ENCODE measurements around the gene RNF150.
"Not testable (repeated sequence)": the region's sequence is repeated elsewhere in the genome, so short reads cannot be mapped to it uniquely, and the experiment has no call there.

Gene RNF150

GRCh38 chr4:141133146-141133998 lies at the start of gene RNF150:
TSS of gene RNF150 (minus strand) at chr4:141133469.
- DNase-seq (ENCODE audit: low read depth in 2 of 2): peak; percentile 78 to 84

GRCh38 chr4:141180991-141181761 lies 47.9 kb upstream of the RNF150 start:
- DNase-seq (ENCODE audit: low read depth in 2 of 2): no peak

DNA sequence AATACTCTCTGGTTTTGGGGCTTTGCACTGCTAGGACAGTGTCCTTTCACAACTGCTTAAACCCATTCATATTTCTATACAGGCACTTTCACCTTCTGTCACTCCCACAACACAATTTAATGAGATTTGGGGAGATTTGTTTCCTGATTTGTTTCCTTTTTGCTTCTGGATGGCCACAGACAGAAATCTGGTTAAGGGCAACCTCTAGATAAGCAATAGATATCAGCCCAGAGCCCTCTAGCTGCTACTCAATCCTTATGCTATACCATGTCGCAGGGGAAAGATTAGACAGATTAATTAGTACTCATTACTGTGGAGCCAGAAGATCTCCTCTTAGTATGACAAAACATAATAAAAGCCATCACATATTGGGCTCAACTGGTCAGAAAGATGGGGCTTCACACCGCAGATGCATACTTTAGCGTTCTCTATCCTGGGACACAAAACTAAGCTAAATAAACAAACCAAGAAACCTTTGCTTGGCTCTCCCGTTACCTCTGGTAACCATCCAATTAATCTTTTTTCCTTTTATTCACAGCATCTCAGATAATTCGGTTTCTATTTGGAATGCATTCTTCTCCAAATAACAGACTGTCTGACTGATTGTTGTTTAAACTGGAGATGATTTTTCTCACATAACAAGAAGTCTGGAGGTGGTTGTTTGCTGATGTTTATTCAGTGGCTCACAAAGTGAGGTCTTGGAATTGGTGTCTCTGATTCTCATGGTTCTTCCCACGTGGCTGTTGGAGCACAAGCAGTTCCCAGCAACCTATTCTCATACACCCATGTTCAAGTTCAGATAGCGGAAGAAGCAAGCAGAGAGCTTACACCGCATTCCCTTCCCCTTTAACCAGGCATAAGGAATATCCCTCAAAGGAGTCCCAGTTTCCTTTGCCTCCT lies 46.5 kb upstream of the RNF150 start:
- DNase-seq (ENCODE audit: low read depth in 2 of 2): no peak

GRCh38 chr4:141177171-141177570 lies 43.9 kb upstream of the RNF150 start:
- DNase-seq (ENCODE audit: low read depth in 2 of 2): no peak

DNA sequence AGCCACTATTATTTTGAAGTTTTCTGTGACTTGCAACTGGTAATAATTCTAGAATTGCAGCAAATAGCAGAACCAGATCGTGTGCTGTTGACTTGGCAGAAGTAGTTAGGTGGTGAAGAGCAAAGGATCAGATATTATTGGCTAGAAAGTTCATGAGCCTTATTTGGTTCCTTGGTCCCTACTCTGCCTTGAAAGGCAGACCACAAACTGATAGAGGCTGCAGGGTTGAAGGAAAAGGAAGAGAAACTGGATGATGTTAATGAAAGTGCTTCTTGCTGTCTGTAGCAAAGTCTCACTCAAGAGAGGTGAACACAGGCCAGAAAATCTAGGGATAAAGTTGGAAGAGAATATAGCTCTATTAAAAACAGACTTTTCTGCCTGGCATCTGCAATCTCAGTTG lies 41.2 kb upstream of the RNF150 start:
- DNase-seq (ENCODE audit: low read depth in 2 of 2): no peak

DNA sequence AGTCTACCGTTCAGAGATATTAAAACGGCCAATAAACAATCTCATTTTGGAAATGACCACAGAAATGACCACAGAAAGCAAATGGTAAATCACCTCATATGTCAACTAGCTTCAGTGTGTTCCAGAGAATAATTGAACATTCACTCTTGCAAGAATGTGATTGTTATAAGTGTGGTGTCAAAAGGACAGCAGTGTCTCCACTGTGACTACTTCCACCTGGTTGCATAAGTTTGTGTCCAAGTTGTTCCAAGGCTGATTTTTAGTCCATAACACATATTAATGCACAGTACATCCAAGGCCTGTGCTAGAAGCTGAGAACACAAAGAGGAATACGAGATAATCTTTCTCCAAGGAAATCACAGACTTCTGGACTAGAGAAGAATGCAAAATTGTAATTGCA lies 37.4 kb upstream of the RNF150 start:
- no peak for DNase-seq (ENCODE audit: low read depth in 2 of 2)

DNA sequence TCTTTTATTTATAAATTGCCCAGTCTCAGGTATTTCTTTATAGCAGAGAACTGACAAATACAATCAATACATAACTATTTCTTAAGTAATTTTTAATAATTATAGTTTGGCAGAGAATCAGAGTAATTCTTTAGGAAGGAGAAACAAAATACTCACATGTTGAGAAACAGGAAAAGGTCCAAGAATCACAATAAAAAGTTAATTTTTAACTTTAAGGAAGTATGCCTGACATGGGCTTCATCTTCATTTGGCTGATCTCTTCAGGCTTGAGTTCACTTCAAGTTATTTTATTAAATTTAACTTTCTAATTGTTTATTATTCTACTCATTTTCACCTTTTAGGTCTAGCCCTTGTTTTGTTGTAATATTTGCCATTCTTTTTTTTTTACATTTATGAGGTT lies 36.1 kb upstream of the RNF150 start:
- no peak for DNase-seq (ENCODE audit: low read depth in 2 of 2)

DNA sequence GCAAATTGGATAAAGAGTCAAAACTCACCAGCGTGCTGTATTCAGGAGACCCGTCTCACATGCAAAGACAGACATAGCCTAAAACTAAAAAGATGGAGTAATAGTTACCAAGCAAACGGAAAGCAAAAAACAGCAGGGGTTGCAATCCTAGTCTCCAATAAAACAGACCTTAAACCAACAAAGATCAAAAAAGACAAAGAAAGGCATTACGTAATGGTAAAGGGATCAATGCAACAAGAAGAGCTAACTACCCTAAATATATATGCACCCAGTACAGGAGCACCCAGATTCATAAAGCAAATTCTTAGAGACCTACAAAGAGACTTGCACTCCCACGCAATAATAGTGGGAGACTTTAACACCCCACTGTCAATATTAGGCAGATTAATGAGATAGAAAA lies 31.7 kb upstream of the RNF150 start:
- not testable (repeated sequence) for DNase-seq (ENCODE audit: low read depth in 2 of 2)

DNA sequence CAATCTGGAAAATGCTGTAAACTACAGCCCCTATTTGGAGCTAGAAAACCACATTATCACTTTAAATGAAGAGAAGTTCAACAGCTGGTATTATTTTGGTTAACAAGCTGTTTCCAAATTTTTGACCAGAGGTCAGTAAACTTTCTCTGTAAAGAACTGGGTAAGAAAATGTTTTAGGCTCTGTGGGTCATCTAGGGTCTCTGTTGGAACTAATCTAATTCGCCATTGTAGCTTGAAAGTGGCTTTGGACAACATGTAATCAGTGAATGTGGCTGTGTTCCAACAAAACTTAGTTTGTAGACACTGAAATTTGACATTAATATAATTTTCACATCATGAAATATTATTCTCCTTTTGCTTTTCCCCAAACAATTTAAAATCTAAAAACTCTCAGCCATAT lies 25.8 kb upstream of the RNF150 start:
- no peak for DNase-seq (ENCODE audit: low read depth in 2 of 2)

GRCh38 chr4:141158219-141158618 lies 24.9 kb upstream of the RNF150 start:
- DNase-seq (ENCODE audit: low read depth in 2 of 2): peak; percentile 16 to 18

GRCh38 chr4:141155586-141155985 lies 22.3 kb upstream of the RNF150 start:
- no peak for DNase-seq (ENCODE audit: low read depth in 2 of 2)

- DNase-seq (ENCODE audit: low read depth in 2 of 2): no peak
Observed at GRCh38 chr4:141154725-141155124, 21.5 kb upstream of the RNF150 start.

DNA sequence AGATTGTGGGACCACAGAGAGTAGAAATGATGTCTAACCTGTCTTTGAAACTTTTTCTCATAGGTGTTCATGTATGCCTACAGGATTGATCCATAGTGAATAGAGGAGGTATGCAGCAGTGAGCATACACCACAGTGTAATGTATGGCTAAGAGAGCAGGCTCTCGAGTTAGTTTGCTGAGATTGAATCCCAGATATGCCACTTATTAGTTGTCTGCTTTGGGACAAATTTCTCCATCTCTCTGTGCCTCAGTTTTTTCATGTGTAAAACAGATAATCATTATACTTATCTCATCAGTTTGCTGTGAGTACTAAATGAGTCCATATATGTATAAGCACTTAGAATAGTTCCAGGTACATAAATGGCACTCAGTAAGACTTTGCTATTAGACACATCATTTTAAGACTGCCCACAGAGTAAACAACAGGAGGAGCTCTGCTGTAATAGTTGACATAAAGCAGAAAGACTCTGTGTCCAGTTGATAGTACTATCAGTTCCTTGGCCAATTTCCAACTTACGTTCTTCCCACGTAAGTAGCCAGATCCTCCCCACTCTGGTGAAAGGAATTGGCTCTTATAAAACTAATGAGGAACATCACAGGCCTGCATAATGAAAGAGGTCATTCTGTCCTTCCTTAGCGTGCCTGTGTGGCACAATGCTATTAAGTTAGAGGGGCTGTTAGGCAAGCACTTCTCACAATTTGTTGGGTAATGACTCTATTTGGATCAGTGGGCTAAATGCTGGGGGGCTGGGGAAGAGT lies 20.7 kb upstream of the RNF150 start:
- no peak for DNase-seq (ENCODE audit: low read depth in 2 of 2)

- no peak for DNase-seq (ENCODE audit: low read depth in 2 of 2)
Observed at GRCh38 chr4:141144207-141144606, 10.9 kb upstream of the RNF150 start.

GRCh38 chr4:141142423-141142822 lies 9.2 kb upstream of the RNF150 start:
- DNase-seq (ENCODE audit: low read depth in 2 of 2): no peak

DNA sequence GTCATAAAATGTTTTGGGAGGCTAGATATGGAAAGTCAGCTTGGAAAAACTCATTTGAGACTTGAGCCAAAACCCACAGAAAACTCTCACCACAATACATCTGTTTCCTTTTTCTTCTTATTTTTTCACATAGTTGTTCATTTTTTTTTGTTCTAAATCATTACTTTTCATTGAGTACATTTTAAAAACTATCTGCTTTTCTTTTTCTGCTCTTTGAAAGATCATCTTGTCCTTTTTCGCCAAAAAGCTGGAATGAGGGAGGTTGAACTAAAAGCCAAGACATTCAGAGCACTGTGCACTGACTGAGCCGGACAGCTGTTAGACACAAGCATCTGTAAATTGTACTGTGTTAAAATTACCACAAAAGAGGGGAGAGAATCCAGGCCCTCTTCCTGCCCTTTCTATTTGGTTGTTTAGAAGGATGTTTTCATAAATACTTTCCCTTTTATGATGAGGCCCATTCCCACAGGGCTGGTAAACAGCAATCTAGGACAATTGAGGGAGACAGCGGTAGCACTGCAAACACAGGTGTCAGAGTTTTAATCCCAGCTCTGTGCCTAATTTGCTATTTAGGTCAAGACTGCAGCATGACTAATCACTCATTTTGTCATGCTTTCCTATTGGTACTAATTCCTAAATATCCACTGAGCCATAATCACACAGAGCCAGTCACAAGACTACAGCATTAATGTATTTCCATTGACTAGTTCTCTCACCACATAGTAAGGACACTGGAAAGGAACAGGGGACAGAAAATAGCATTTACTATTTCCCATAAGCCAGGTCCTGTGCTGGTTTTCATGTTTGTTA lies 7.3 kb upstream of the RNF150 start:
- DNase-seq (ENCODE audit: low read depth in 2 of 2): peak; percentile 9 to 20

- DNase-seq (ENCODE audit: low read depth in 2 of 2): no peak
Observed at GRCh38 chr4:141133999-141134995, 1.0 kb upstream of the RNF150 start.

DNA sequence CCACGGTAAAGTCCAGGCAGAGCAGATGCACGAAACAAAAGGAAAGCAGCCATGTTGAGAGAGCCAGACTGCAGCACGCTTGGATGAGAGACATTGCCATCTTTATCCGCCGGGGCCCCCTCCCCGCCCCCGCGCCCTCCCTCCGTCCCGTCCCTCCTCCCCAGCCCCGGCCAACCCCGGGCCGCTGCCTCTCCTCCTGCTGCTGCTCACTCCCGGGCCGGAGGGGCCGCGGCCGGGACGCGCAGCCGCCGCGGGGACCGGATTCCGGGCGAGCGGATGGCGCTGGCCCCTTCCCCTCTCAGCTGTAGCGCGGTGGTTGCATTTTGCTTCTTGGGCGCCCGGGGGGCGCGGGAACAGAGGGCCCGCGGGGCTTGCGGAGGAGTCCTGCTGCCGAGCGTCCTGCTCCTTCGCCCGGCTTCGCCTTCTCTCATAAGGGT lies 542 bp downstream of the RNF150 start:
- DNase-seq (ENCODE audit: low read depth in 2 of 2): no peak

DNA sequence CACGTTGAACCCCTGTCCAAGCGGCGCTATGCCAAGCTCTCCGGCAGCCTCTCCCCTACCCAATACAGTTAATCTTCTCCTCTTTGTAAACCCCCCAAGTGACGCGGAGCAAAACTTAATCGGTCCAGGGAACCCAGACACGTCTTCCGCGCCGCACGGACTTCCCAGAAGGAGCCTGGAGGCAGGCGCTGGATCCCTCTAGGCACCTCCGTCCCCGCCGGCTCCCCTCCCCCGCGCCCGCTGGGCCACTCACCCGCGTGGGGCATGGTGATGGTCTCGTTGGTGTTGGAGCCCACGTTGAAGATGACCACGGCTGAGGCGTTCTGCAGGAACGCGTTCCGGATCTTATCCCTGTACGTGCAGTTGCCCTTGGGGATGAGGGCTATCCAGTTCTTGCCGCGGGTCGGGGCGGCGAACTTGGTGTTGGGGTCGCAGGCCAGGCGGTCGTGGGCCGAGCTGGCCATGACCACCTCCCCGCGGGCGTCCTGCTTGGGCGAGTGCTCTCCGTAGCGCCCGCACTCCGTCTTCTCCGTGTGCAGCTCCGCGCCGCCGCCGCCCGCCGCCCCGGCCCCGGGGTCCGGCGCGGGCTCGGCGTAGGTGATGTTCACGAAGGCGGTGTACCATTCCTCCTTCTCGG lies 1.1 kb downstream of the RNF150 start:
- no peak for DNase-seq (ENCODE audit: low read depth in 2 of 2)
